A549 (cell line): ENCODE data around the gene NFU1. TPM values are rescaled to one million over a fixed set of nuclear protein-coding genes. Genes with fewer than 3 reads are reported as not detected.

Source experiments
- ATAC-seq, 2 experiments: fragments of 200-7000 bp in 1 of 2; fragments of >200 bp in 1 of 2; cut with Nextera tagmentation in 1 of 2; cut with Tn5 transposase in 1 of 2; 3 replicates each; pipeline versions ENCODE4 v1.8.0 to v1.9.1; 2018 to 2020; ENCODE audit warnings: mild to moderate bottlenecking in 1 of 2, moderate library complexity in 1 of 2
- CTCF ChIA-PET: fragments of 300-600 bp; sonication (Branson Sonifier 250); formaldehyde crosslinking; extraction: SDS; loops from one replicate; lab custom pipeline; 2021; ENCODE audit warnings: antibody characterized with exemption, inconsistent platforms; lab: Yijun Ruan, JAX
- POLR2A ChIA-PET: fragments of 350-600 bp; formaldehyde crosslinking; extraction: SDS; loops from one replicate; lab custom pipeline; 2021; ENCODE audit warnings: antibody characterized with exemption, inconsistent platforms; lab: Yijun Ruan, JAX
- DNase-seq, 2 experiments: peaks; one replicate each; pipeline versions ENCODE4 v3.0.0 to v3.0.0-alpha.2; 2011 to 2016; ENCODE audit warnings: low read depth in 1 of 2, low spot score in 1 of 2
- FAIRE-seq: peaks from 2 replicates; lab custom pipeline; 2011; peaks lifted over from hg19 to GRCh38; lab: Jason Lieb, UNC
- H3K27ac ChIP-seq, 2 experiments: fragments of >200 bp; sonication (Bioruptor Twin); formaldehyde crosslinking; 3 replicates each; pipeline ENCODE4 v1.5.1; 2016 to 2017
- H3K4me1 ChIP-seq: fragments of >200 bp; sonication (Bioruptor Twin); formaldehyde crosslinking; 3 replicates; pipeline ENCODE4 v1.6.1; 2016
- H3K4me2 ChIP-seq: fragments of >200 bp; sonication (Bioruptor Twin); formaldehyde crosslinking; 3 replicates; pipeline ENCODE4 v1.6.1; 2016
- H3K4me3 ChIP-seq: fragments of >200 bp; sonication (Bioruptor Twin); formaldehyde crosslinking; 3 replicates; pipeline ENCODE4 v1.5.1; 2016
- H3K9me3 ChIP-seq: fragments of >200 bp; sonication (Bioruptor Twin); formaldehyde crosslinking; 3 replicates; pipeline ENCODE4 v1.6.1; 2016
- ATOH8 ChIP-seq: fragments of 250-450 bp; sonication (Bioruptor Pico); IDR thresholded peaks from 2 replicates; pipeline ENCODE4 v1.5.0; 2020; ENCODE audit warnings: low read depth, mild to moderate bottlenecking, moderate library complexity
- BCL3 ChIP-seq: fragments of >200 bp; sonication (Bioruptor Twin); formaldehyde crosslinking; IDR thresholded peaks from 3 replicates; pipeline ENCODE4 v1.6.1; 2016
- CBX2 ChIP-seq: fragments of 200-600 bp; sonication (generic); IDR thresholded peaks from 2 replicates; pipeline ENCODE4 v1.6.1; 2016; ENCODE audit warnings: low read depth, mild to moderate bottlenecking, borderline replicate concordance
- CEBPB ChIP-seq, 2 experiments: fragments of >200 bp in 1 of 2; sonication (Bioruptor Twin) in 1 of 2; formaldehyde crosslinking in 1 of 2; IDR thresholded peaks; 2 replicates each; pipeline ENCODE4 v1.6.1; 2012 to 2016
- CHD4 ChIP-seq: fragments of 200-600 bp; sonication (generic); IDR thresholded peaks from 2 replicates; pipeline ENCODE4 v1.6.1; 2016; ENCODE audit warnings: antibody characterized with exemption, mild to moderate bottlenecking, borderline replicate concordance
- EHMT2 ChIP-seq: fragments of 200-600 bp; sonication (generic); IDR thresholded peaks from 2 replicates; pipeline ENCODE4 v1.6.1; 2016; ENCODE audit warnings: antibody characterized with exemption, low read depth, mild to moderate bottlenecking, moderate library complexity
- ELK1 ChIP-seq: fragments of 150-350 bp; IDR thresholded peaks from 2 replicates; pipeline ENCODE4 v1.6.1; 2014; ENCODE audit warnings: low read depth, mild to moderate bottlenecking, low read length
- GATA3 ChIP-seq: IDR thresholded peaks from 2 replicates; pipeline ENCODE4 v1.6.1; 2012; ENCODE audit warnings: borderline replicate concordance
- HES2 ChIP-seq: fragments of >200 bp; sonication (Bioruptor Twin); formaldehyde crosslinking; IDR thresholded peaks from 2 replicates; pipeline ENCODE4 v1.6.1; 2016
- HOXB13 ChIP-seq: fragments of 250-450 bp; sonication (Bioruptor Pico); IDR thresholded peaks from 2 replicates; pipeline ENCODE4 v1.5.0; 2020; ENCODE audit warnings: low read depth, mild to moderate bottlenecking, moderate library complexity
- JUNB ChIP-seq: fragments of >200 bp; sonication (Bioruptor Twin); formaldehyde crosslinking; IDR thresholded peaks from 2 replicates; pipeline ENCODE4 v1.6.1; 2016
- MYC ChIP-seq: IDR thresholded peaks from 2 replicates; pipeline ENCODE4 v1.6.1; 2012; ENCODE audit warnings: mild to moderate bottlenecking, inconsistent platforms, low read length, improper control_type of control experiment, borderline replicate concordance
- NFE2L2 ChIP-seq: fragments of 150-350 bp; conservative IDR thresholded peaks from 2 replicates; pipeline ENCODE4 v1.6.1; 2014; ENCODE audit warnings: low read length
- POLR2AphosphoS2 ChIP-seq: conservative IDR thresholded peaks from 2 replicates; pipeline ENCODE4 v1.6.1; 2012; ENCODE audit warnings: low read length, improper control_type of control experiment, inconsistent platforms
- RAD21 ChIP-seq, 2 experiments: fragments of >200 bp in 1 of 2; sonication (Bioruptor Twin) in 1 of 2; formaldehyde crosslinking in 1 of 2; IDR thresholded peaks in 1 of 2; conservative IDR thresholded peaks in 1 of 2; 2 replicates in 1 of 2; 3 replicates in 1 of 2; pipeline ENCODE4 v1.6.1; 2012 to 2018; ENCODE audit warnings: inconsistent platforms in 1 of 2
- RARB ChIP-seq: fragments of 250-450 bp; sonication (Bioruptor Pico); IDR thresholded peaks from 2 replicates; pipeline ENCODE4 v1.8.0; 2021; ENCODE audit warnings: mild to moderate bottlenecking, moderate library complexity
- USF2 ChIP-seq: fragments of 450-650 bp; IDR thresholded peaks from 2 replicates; pipeline ENCODE4 v1.6.1; 2014; ENCODE audit warnings: antibody characterized with exemption
- ZC3H11A ChIP-seq: fragments of 450-650 bp; IDR thresholded peaks from 2 replicates; pipeline ENCODE4 v1.6.1; 2014; ENCODE audit warnings: antibody characterized with exemption, mild to moderate bottlenecking
- ZNF302 ChIP-seq: fragments of 250-450 bp; sonication (Bioruptor Pico); IDR thresholded peaks from 2 replicates; pipeline ENCODE4 v1.9.0; 2021; ENCODE audit warnings: inconsistent platforms, mild to moderate bottlenecking, moderate library complexity
- ZSCAN20 ChIP-seq: fragments of 250-450 bp; sonication (Bioruptor Pico); IDR thresholded peaks from 2 replicates; pipeline ENCODE4 v1.8.0; 2022; ENCODE audit warnings: mild to moderate bottlenecking, moderate library complexity
- WGBS: methylation state at CpG from one replicate; pipeline ENCODE4 v1.1.6; 2017; ENCODE audit errors: missing lambda C conversion rate; 5-methylcytosine and 5-hydroxymethylcytosine counted together
- polyA plus RNA-seq, 4 experiments: library from polyadenylated mRNA; depleted of rRNA in 3 of 4; stranded (reverse); fragments of >200 nt; fragmentation: RNase III in 1 of 4; extraction: RNeasy Plus Mini Kit Qiagen cat#74134 plus additional on column Dnase treatment in 1 of 4; gene quantifications; 2 replicates in 3 of 4; 3 replicates in 1 of 4; pipeline ENCODE4 v1.2.3, GENCODE V29; 2011 to 2017

The NFU1 gene
- polyA plus RNA-seq, 2 of the 4 experiments (the other 2 are of a cell fraction) = 61.4 to 99.2 TPM

GRCh38 chr2:69453475-69454129 lies 16.4 kb upstream of the NFU1 start:
- Histone ChIP-seq H3K27ac (no peak overlapping the region), H3K4me2 (no peak overlapping the region), H3K9me3 (no peaks in the 10 kb centered on the region), H3K4me1 (no peaks in the 10 kb centered on the region), H3K4me3 (no peak overlapping the region)
- POLR2A ChIA-PET = no interaction called here
- ATAC-seq (no peak; a peak in 1 of 6 replicates), DNase-seq (no peak), FAIRE-seq (no peak)
- CTCF ChIA-PET = interaction anchor here (1.0 to 1.1 kb wide), 2 partner anchors 11 to 16 kb away, joined by 3 to 4 read pairs; partner anchors contain the start of gene NFU1
- 72% methylated on average over 4 of the region's 4 CpGs for WGBS
- TF ChIP-seq JUNB (no peak), EHMT2 (no peak), USF2 (no peak), HES2 (no peak), POLR2AphosphoS2 (no peak), CHD4 (no peak), CEBPB (IDR thresholded peaks at IDR 0.05) (no peak), BCL3 (no peak), ELK1 (no peak), RARB (CRISPR knock-in tag) (no peak), GATA3 (no peak), RAD21 (conservative IDR thresholded peaks at IDR 0.05 in 1 of 2, IDR thresholded peaks at IDR 0.05 in 1 of 2) (no peak), ZNF302 (CRISPR knock-in tag) (no peak), CBX2 (no peak), NFE2L2 (no peak), ZSCAN20 (CRISPR knock-in tag) (no peak), ATOH8 (CRISPR knock-in tag) (no peak), MYC (no peak)

GRCh38 chr2:69452687-69453086 lies 15.5 kb upstream of the NFU1 start:
- FAIRE-seq (no peak), ATAC-seq (no peak), DNase-seq (no peak)
- 94% methylated on average over 3 of the region's 3 CpGs for WGBS
- Histone ChIP-seq H3K4me2 (no peak overlapping the region), H3K4me1 (no peaks in the 10 kb centered on the region), H3K4me3 (no peak overlapping the region), H3K9me3 (no peaks in the 10 kb centered on the region), H3K27ac (no peak overlapping the region)
- POLR2A ChIA-PET = no interaction called here
- CTCF ChIA-PET = interaction anchor here (1.0 kb wide), 1 partner anchor 12 kb away, joined by 3 read pairs; no protein-coding TSS in a partner anchor
- TF ChIP-seq HOXB13 (CRISPR knock-in tag) (0 out of 2 replicates have a peak, but pooled peaks have one; percentile 25), ZC3H11A (no peak)
